Esophagus muscularis mucosa (tissue), 4 donors: Measurements from ENCODE around the gene CHGA. TPM values are rescaled to one million over a fixed set of nuclear protein-coding genes. Genes with fewer than 3 reads are reported as not detected.

Experiments used
- DNase-seq: peaks from one replicate; pipeline ENCODE4 v3.0.0-alpha.2; 2017; ENCODE audit errors: extremely low spot score
- H3K27ac ChIP-seq, 4 donors: fragments of 200-600 bp; sonication (generic); replicated peaks in 1 of 4; 1 replicate in 3 of 4; 2 replicates in 1 of 4; pipeline ENCODE4 v1.5.1; 2016 to 2019; ENCODE audit warnings: mild to moderate bottlenecking in 1 of 4
- H3K27me3 ChIP-seq, 4 donors: fragments of 200-600 bp; sonication (generic); one replicate each; pipeline versions ENCODE4 v1.5.1 to v1.6.0; 2016 to 2019
- H3K36me3 ChIP-seq, 4 donors: fragments of 200-600 bp; sonication (generic); one replicate each; pipeline ENCODE4 v1.5.1; 2016 to 2019
- H3K4me1 ChIP-seq, 4 donors: fragments of 200-600 bp; sonication (generic); one replicate each; pipeline ENCODE4 v1.5.1; 2016 to 2019
- H3K4me3 ChIP-seq, 4 donors: fragments of 200-600 bp; sonication (generic); 1 replicate in 2 of 4; 2 replicates in 2 of 4; pipeline ENCODE4 v1.5.1; 2016 to 2019; ENCODE audit warnings: mild to moderate bottlenecking in 4 of 4, moderate library complexity in 1 of 4
- H3K9me3 ChIP-seq, 4 donors: fragments of 200-600 bp; sonication (generic); 1 replicate in 3 of 4; 2 replicates in 1 of 4; pipeline ENCODE4 v1.5.1; 2016 to 2019
- CTCF ChIP-seq, 3 experiments: fragments of 200-600 bp in 2 of 3; fragments of 450-650 bp in 1 of 3; sonication (generic) in 2 of 3; IDR thresholded peaks; one replicate each; pipeline ENCODE4 v1.5.1; 2017 to 2019; ENCODE audit warnings: antibody characterized with exemption in 3 of 3, mild to moderate bottlenecking in 2 of 3, moderate library complexity in 1 of 3
- EP300 ChIP-seq: sonication (generic); formaldehyde crosslinking; IDR thresholded peaks from one replicate; pipeline ENCODE4 v1.6.1; 2017; ENCODE audit warnings: antibody characterized with exemption
- POLR2A ChIP-seq: fragments of 450-650 bp; IDR thresholded peaks from one replicate; pipeline ENCODE4 v1.6.1; 2017; ENCODE audit warnings: antibody characterized with exemption, moderate library complexity, mild to moderate bottlenecking, low read depth
- POLR2AphosphoS5 ChIP-seq, 2 donors: sonication (generic); formaldehyde crosslinking; IDR thresholded peaks; one replicate each; pipeline ENCODE4 v1.6.1; 2017; ENCODE audit warnings: antibody characterized with exemption in 2 of 2
- WGBS: methylation state at CpG from one replicate; pipeline ENCODE4 v1.1.5; 2018; 5-methylcytosine and 5-hydroxymethylcytosine counted together
- intact Hi-C: fragments of 100-400 bp; cut with DNase I; formaldehyde crosslinking; loops from one replicate; pipeline ENCODE4 v1.15.1; 2023
- total RNA-seq, 4 donors: library from RNA; depleted of rRNA; stranded (reverse); fragments of >200 nt; gene quantifications; one replicate each; pipeline versions ENCODE4 v1.1.0 to v1.2.1, GENCODE V29; 2016

The CHGA gene
- total RNA-seq, 4 donors from 2014 or later, result 1.2 to 2.5 (median 1.3) TPM

GRCh38 chr14:92900660-92901059, 22.3 kb upstream of the CHGA start:
- Histone ChIP-seq H3K9me3 (no peaks in the 10 kb centered on the region), H3K27ac (no peak overlapping the region), H3K4me3 (no peak overlapping the region), H3K36me3 (no peaks in the 10 kb centered on the region), H3K27me3 (peaks cover 0 to 72% (median 6%) of the 10 kb centered on the region in 4 donors), H3K4me1 (no peaks in the 10 kb centered on the region)
- WGBS, result 63% methylated on average over 2 of the region's 2 CpGs
- TF ChIP-seq CTCF (IDR thresholded peaks at IDR 0.05), result no peak
- TF ChIP-seq POLR2A, result no peak
- TF ChIP-seq POLR2AphosphoS5 (IDR thresholded peaks at IDR 0.05), result no peak
- TF ChIP-seq EP300, result no peak
- intact Hi-C loops, result no loop called here
- no peak for DNase-seq

GRCh38 chr14:92902191-92902590, 20.8 kb upstream of the CHGA start:
- H3K4me3 ChIP-seq, result no peak overlapping the region
- no peak for DNase-seq
- no peak overlapping the region for H3K27ac ChIP-seq
- H3K4me1 ChIP-seq, result no peaks in the 10 kb centered on the region
- peaks cover 0 to 65% (median 4%) of the 10 kb centered on the region in 4 donors for H3K27me3 ChIP-seq
- H3K36me3 ChIP-seq, result no peaks in the 10 kb centered on the region
- TF ChIP-seq POLR2AphosphoS5 (IDR thresholded peaks at IDR 0.05), result no peak
- TF ChIP-seq EP300, result no peak
- TF ChIP-seq POLR2A, result no peak
- TF ChIP-seq CTCF (IDR thresholded peaks at IDR 0.05), result no peak
- intact Hi-C loops, result no loop called here
- WGBS, result 78% methylated on average over 6 of the region's 6 CpGs
- H3K9me3 ChIP-seq, result no peaks in the 10 kb centered on the region

- intact Hi-C loops, result no loop called here
- 26% methylated on average over 17 of the region's 17 CpGs for WGBS
- no peak overlapping the region for H3K4me3 ChIP-seq
- H3K27me3 ChIP-seq, result peaks cover 0 to 60% (median 4%) of the 10 kb centered on the region in 4 donors
- H3K27ac ChIP-seq, result no peak overlapping the region
- TF ChIP-seq CTCF (IDR thresholded peaks at IDR 0.05), result no peak
- no peak for TF ChIP-seq POLR2A
- no peak for TF ChIP-seq POLR2AphosphoS5 (IDR thresholded peaks at IDR 0.05)
- TF ChIP-seq EP300, result no peak
- no peaks in the 10 kb centered on the region for H3K9me3 ChIP-seq
- H3K36me3 ChIP-seq, result no peaks in the 10 kb centered on the region
- H3K4me1 ChIP-seq, result no peaks in the 10 kb centered on the region
- no peak for DNase-seq
Observed at GRCh38 chr14:92902726-92903125, 20.2 kb upstream of the CHGA start.

GRCh38 chr14:92903359-92903758, 19.6 kb upstream of the CHGA start:
- intact Hi-C loops, result no loop called here
- DNase-seq, result no peak
- no peak for TF ChIP-seq POLR2A
- TF ChIP-seq CTCF (IDR thresholded peaks at IDR 0.05), result no peak
- TF ChIP-seq EP300, result no peak
- H3K27me3 ChIP-seq, result peaks cover 0 to 55% (median 4%) of the 10 kb centered on the region in 4 donors
- H3K36me3 ChIP-seq, result no peaks in the 10 kb centered on the region
- WGBS, result 76% methylated on average over 6 of the region's 6 CpGs
- H3K9me3 ChIP-seq, result no peaks in the 10 kb centered on the region
- H3K4me3 ChIP-seq, result no peak overlapping the region
- no peak overlapping the region for H3K27ac ChIP-seq
- H3K4me1 ChIP-seq, result no peaks in the 10 kb centered on the region

GRCh38 chr14:92905667-92906066, 17.3 kb upstream of the CHGA start:
- Histone ChIP-seq H3K27me3 (peaks cover 0 to 37% (median 2%) of the 10 kb centered on the region in 4 donors), H3K9me3 (no peaks in the 10 kb centered on the region), H3K4me1 (no peaks in the 10 kb centered on the region), H3K27ac (no peak overlapping the region), H3K4me3 (no peak overlapping the region), H3K36me3 (no peaks in the 10 kb centered on the region)
- TF ChIP-seq POLR2A (no peak), POLR2AphosphoS5 (IDR thresholded peaks at IDR 0.05) (no peak), EP300 (no peak), CTCF (IDR thresholded peaks at IDR 0.05) (no peak)
- no peak for DNase-seq
- 88% methylated on average over 8 of the region's 8 CpGs for WGBS
- intact Hi-C loops, result no loop called here
